ENCODE measurements around the gene DNASE1L2. TPM values are rescaled to one million over a fixed set of nuclear protein-coding genes. Genes with fewer than 3 reads are reported as not detected.

The DNASE1L2 gene
- total RNA-seq, 1 donor: 0.86 TPM

GRCh38 chr16:2273484-2273883 lies 37.2 kb downstream of the DNASE1L2 start:
- H3K4me3 ChIP-seq (ENCODE audit: low read depth, low read length): no peak overlapping the region
- no peak for DNase-seq (ENCODE audit: low read depth)
- TF ChIP-seq CTCF (IDR thresholded peaks at IDR 0.05; ENCODE audit: insufficient read depth, low read depth, low read length): no peak

GRCh38 chr16:2273931-2274330 lies 37.7 kb downstream of the DNASE1L2 start:
- TF ChIP-seq CTCF (IDR thresholded peaks at IDR 0.05; ENCODE audit: insufficient read depth, low read depth, low read length): no peak
- no peak for DNase-seq (ENCODE audit: low read depth)

GRCh38 chr16:2275476-2276367 lies 39.5 kb downstream of the DNASE1L2 start:
- TF ChIP-seq CTCF (IDR thresholded peaks at IDR 0.05; ENCODE audit: insufficient read depth, low read depth, low read length): no peak
- H3K4me3 ChIP-seq (ENCODE audit: low read depth, low read length): no peak overlapping the region
- no peak for DNase-seq (ENCODE audit: low read depth)

More at GRCh38 chr16:2273931-2274330, 37.7 kb downstream of the DNASE1L2 start:
- no peak overlapping the region for H3K4me3 ChIP-seq (ENCODE audit: low read depth, low read length)

- DNase-seq (ENCODE audit: low read depth): no peak
- TF ChIP-seq CTCF (IDR thresholded peaks at IDR 0.05; ENCODE audit: insufficient read depth, low read depth, low read length): no peak
Observed at GRCh38 chr16:2276368-2277195, 40.3 kb downstream of the DNASE1L2 start.

GRCh38 chr16:2277466-2278271 lies 41.4 kb downstream of the DNASE1L2 start:
- no peak for TF ChIP-seq CTCF (IDR thresholded peaks at IDR 0.05; ENCODE audit: insufficient read depth, low read depth, low read length)
- DNase-seq (ENCODE audit: low read depth): no peak
- H3K4me3 ChIP-seq (ENCODE audit: low read depth, low read length): no peak overlapping the region

More at GRCh38 chr16:2276368-2277195, 40.3 kb downstream of the DNASE1L2 start:
- no peak overlapping the region for H3K4me3 ChIP-seq (ENCODE audit: low read depth, low read length)

- no peak for DNase-seq (ENCODE audit: low read depth)
- H3K4me3 ChIP-seq (ENCODE audit: low read depth, low read length): no peak overlapping the region
- TF ChIP-seq CTCF (IDR thresholded peaks at IDR 0.05; ENCODE audit: insufficient read depth, low read depth, low read length): no peak
Observed at GRCh38 chr16:2278272-2278608, 42.0 kb downstream of the DNASE1L2 start.

All from fibroblast of villous mesenchyme (primary cell).